ENCODE results near the gene RERE.

- TF ChIP-seq CTCF (IDR thresholded peaks at IDR 0.05) (no peak), TCF7L2 (IDR thresholded peaks at IDR 0.05; ENCODE audit: low read depth, low read length) (no peak), SIN3A (IDR thresholded peaks at IDR 0.05; ENCODE audit: borderline replicate concordance, insufficient read depth, low read depth, low read length) (no peak), POLR2AphosphoS5 (IDR thresholded peaks at IDR 0.05; ENCODE audit: low read depth, low read length) (no peak)
These were observed 191.9 kb downstream of the RERE start for GRCh38 chr1:8625491-8625890.

Data from Panc1 (cell line).